A673 (cell line): ENCODE data around the gene CYB5RL. TPM values are rescaled to one million over a fixed set of nuclear protein-coding genes. Genes with fewer than 3 reads are reported as not detected.
"Not testable (repeated sequence)": the region's sequence is repeated elsewhere in the genome, so short reads cannot be mapped to it uniquely, and the experiment has no call there.

Experiments
- BruUV-seq: library from RNA; stranded (reverse); fragments of 400-500 nt; replicated peaks from 2 replicates; lab custom pipeline; 2021; lab: Mats Ljungman, UMichigan
- CTCF ChIA-PET: fragments of 300-600 bp; sonication (Branson Sonifier 250); formaldehyde crosslinking; loops from one replicate; lab custom pipeline; 2022; ENCODE audit warnings: antibody characterized with exemption; lab: Charles Lee
- POLR2A ChIA-PET: fragments of 300-600 bp; sonication (Branson Sonifier 250); formaldehyde crosslinking; loops from one replicate; lab custom pipeline; 2022; ENCODE audit warnings: antibody characterized with exemption; ENCODE audit not compliant: low non-redundant PET; lab: Charles Lee
- DNase-seq: peaks from one replicate; pipeline ENCODE4 v3.0.0-alpha.2; 2015; ENCODE audit warnings: low spot score
- H3K27ac ChIP-seq: fragments of 200-600 bp; sonication (generic); 2 replicates; pipeline ENCODE4 v1.5.1; 2016; ENCODE audit warnings: mixed run types, low read depth, mild to moderate bottlenecking, mixed read lengths, antibody characterized with exemption, low read length; ENCODE audit not compliant: poor library complexity, severe bottlenecking
- H3K27me3 ChIP-seq: fragments of 200-600 bp; sonication (generic); replicated peaks from 2 replicates; pipeline ENCODE4 v1.6.1; 2017; ENCODE audit warnings: mixed run types, low read depth, mild to moderate bottlenecking, mixed read lengths, antibody characterized with exemption, low read length; ENCODE audit not compliant: insufficient read depth, poor library complexity
- H3K36me3 ChIP-seq: fragments of 200-600 bp; sonication (generic); 2 replicates; pipeline ENCODE4 v1.6.1; 2016; ENCODE audit warnings: mixed run types, mild to moderate bottlenecking, mixed read lengths, antibody characterized with exemption, low read length; ENCODE audit not compliant: insufficient read depth, poor library complexity, severe bottlenecking
- H3K4me1 ChIP-seq: fragments of 200-600 bp; sonication (generic); 2 replicates; pipeline ENCODE4 v1.6.1; 2017; ENCODE audit warnings: mixed run types, mild to moderate bottlenecking, mixed read lengths, antibody characterized with exemption, low read length; ENCODE audit not compliant: insufficient read depth, poor library complexity, severe bottlenecking
- H3K4me3 ChIP-seq: fragments of 200-600 bp; sonication (generic); 2 replicates; pipeline ENCODE4 v1.5.1; 2016; ENCODE audit warnings: low read depth, mixed run types, mild to moderate bottlenecking, mixed read lengths, low read length; ENCODE audit not compliant: poor library complexity, severe bottlenecking
- H3K9me3 ChIP-seq: fragments of 200-600 bp; sonication (generic); 2 replicates; pipeline ENCODE4 v1.6.1; 2016; ENCODE audit warnings: mixed run types, low read depth, mild to moderate bottlenecking, mixed read lengths, antibody characterized with exemption, low read length; ENCODE audit not compliant: poor library complexity, severe bottlenecking
- EZH2 ChIP-seq: fragments of 200-600 bp; sonication (generic); IDR thresholded peaks from 2 replicates; pipeline ENCODE4 v1.6.1; 2017; ENCODE audit warnings: borderline replicate concordance, low read depth, mild to moderate bottlenecking, mixed read lengths, antibody characterized with exemption, low read length; ENCODE audit not compliant: poor library complexity, severe bottlenecking
- intact Hi-C: fragments of 100-400 bp; cut with micrococcal nuclease; formaldehyde crosslinking; loops from one replicate; pipeline ENCODE4 v1.10.0; 2022; ENCODE audit not compliant: unreplicated experiment
- total RNA-seq: library from RNA; stranded (reverse); gene quantifications from 2 replicates; pipeline ENCODE4 v1.2.3, GENCODE V29; 2021
- TF ChIP-seq, protein P1 (sequence below): fragments of 300-800, 200-600 bp; sonication (generic); conservative IDR thresholded peaks from 2 replicates; pipeline ENCODE4 v1.5.1; 2017; ENCODE audit warnings: low read depth, mild to moderate bottlenecking, antibody characterized with exemption, low read length, moderate library complexity, mixed read lengths

The CYB5RL gene
- total RNA-seq, 1 experiment from 2014 or later: 8.4 TPM

DNA sequence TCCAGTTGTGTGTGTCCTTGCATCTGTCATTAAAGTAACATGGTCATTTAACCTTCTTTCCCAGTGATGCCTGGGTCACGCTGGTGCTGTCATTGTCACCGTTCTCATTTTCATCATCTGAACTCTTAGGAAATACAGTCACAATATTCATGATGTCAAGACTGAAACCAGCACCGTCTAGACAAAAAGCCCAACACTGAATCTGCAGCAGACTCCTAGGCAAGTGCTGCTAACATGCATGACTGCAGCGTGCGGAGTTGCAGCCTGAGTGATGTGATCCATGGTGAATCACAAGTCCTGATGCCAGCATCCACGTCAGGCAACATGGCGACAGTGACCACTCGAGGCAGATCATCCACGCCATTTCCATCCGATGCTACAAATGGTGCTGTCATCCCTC, 37.8 kb upstream of the CYB5RL start:
- Histone ChIP-seq H3K4me1 (peaks cover 4% of the 10 kb centered on the region), H3K4me3 (no peak overlapping the region), H3K27ac (no peak overlapping the region), H3K36me3 (no peaks in the 10 kb centered on the region), H3K9me3 (no peaks in the 10 kb centered on the region), H3K27me3 (no peaks in the 10 kb centered on the region)
- intact Hi-C loops: no loop called here
- BruUV-seq: no TSS peak
- CTCF ChIA-PET: no interaction called here
- TF ChIP-seq EZH2: no peak
- TF ChIP-seq, protein P1, sequence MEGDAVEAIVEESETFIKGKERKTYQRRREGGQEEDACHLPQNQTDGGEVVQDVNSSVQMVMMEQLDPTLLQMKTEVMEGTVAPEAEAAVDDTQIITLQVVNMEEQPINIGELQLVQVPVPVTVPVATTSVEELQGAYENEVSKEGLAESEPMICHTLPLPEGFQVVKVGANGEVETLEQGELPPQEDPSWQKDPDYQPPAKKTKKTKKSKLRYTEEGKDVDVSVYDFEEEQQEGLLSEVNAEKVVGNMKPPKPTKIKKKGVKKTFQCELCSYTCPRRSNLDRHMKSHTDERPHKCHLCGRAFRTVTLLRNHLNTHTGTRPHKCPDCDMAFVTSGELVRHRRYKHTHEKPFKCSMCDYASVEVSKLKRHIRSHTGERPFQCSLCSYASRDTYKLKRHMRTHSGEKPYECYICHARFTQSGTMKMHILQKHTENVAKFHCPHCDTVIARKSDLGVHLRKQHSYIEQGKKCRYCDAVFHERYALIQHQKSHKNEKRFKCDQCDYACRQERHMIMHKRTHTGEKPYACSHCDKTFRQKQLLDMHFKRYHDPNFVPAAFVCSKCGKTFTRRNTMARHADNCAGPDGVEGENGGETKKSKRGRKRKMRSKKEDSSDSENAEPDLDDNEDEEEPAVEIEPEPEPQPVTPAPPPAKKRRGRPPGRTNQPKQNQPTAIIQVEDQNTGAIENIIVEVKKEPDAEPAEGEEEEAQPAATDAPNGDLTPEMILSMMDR: no peak
- DNase-seq: no peak
- POLR2A ChIA-PET: no interaction called here

DNA sequence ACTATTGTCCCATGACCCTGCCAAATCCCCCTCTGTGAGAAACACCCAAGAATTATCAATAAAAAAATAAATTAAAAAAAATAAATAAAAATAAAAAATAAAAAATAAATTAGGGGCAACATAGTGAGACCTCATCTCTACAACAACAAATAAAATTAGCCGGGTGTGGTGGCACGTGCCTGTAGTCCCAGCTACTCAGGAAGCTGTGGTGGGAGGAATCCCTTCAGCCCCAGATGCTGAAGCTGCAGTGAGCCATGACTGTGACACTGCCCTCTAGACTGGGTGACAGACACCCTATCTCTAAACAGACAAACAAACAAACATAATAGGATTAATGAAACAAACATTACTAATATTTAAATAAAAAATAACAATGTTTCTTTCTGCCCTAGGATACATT, 34.5 kb upstream of the CYB5RL start:
- no peaks in the 10 kb centered on the region for H3K27me3 ChIP-seq
- no TSS peak for BruUV-seq
- no peak overlapping the region for H3K27ac ChIP-seq
- peaks cover 2% of the 10 kb centered on the region for H3K4me1 ChIP-seq
- DNase-seq: no peak
- no peaks in the 10 kb centered on the region for H3K9me3 ChIP-seq
- intact Hi-C loops: no loop called here
- TF ChIP-seq EZH2: no peak
- TF ChIP-seq, protein P1: no peak
- no peaks in the 10 kb centered on the region for H3K36me3 ChIP-seq
- POLR2A ChIA-PET: no interaction called here
- no peak overlapping the region for H3K4me3 ChIP-seq
- CTCF ChIA-PET: no interaction called here

DNA sequence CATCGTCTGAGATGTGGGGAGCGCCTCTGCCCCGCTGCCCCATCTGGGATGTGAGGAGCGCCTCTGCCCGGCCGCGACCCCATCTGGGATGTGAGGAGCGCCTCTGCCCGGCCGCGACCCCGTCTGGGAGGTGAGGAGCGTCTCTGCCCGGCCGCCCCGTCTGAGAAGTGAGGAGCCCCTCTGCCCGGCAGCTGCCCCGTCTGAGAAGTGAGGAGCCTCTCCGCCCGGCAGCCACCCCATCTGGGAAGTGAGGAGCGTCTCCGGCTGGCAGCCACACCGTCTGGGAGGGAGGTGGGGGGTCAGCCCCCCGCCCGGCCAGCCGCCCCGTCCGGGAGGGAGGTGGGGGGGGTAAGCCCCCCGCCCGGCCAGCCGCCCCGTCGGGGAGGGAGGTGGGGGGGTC, 33.4 kb upstream of the CYB5RL start:
- BruUV-seq, POLR2A ChIA-PET: not testable (repeated sequence)

More for the DNA sequence above, 33.4 kb upstream of the CYB5RL start:
- CTCF ChIA-PET, H3K4me1 ChIP-seq, H3K27ac ChIP-seq, intact Hi-C loops, H3K27me3 ChIP-seq, H3K4me3 ChIP-seq, DNase-seq, H3K36me3 ChIP-seq, H3K9me3 ChIP-seq: not testable (repeated sequence)
